H9 (cell line): Measurements from ENCODE around the gene CERS1. TPM values are rescaled to one million over a fixed set of nuclear protein-coding genes. Genes with fewer than 3 reads are reported as not detected.

Experiments
- DNase-seq: peaks from one replicate; pipeline ENCODE4 v3.0.0-alpha.2; 2017
- H2AFZ ChIP-seq: one replicate; pipeline ENCODE4 v1.6.1; 2013; ENCODE audit warnings: mild to moderate bottlenecking, low read length, control low read depth, moderate library complexity
- H2AK5ac ChIP-seq: 2 replicates; pipeline ENCODE4 v1.6.1; 2013; ENCODE audit warnings: low read length, control low read depth, mixed read lengths; ENCODE audit not compliant: insufficient read length
- H2BK120ac ChIP-seq: one replicate; pipeline ENCODE4 v1.6.1; 2013; ENCODE audit warnings: low read depth, mild to moderate bottlenecking, low read length, control low read depth, inconsistent platforms; ENCODE audit not compliant: poor library complexity, severe bottlenecking
- H2BK12ac ChIP-seq: 2 replicates; pipeline ENCODE4 v1.6.1; 2013; ENCODE audit warnings: low read length, control low read depth, mixed read lengths, low read depth; ENCODE audit not compliant: insufficient read length
- H2BK15ac ChIP-seq: 2 replicates; pipeline ENCODE4 v1.6.1; 2013; ENCODE audit warnings: low read depth, low read length, control low read depth
- H2BK20ac ChIP-seq: one replicate; pipeline ENCODE4 v1.6.1; 2013; ENCODE audit warnings: low read depth, mild to moderate bottlenecking, low read length, control low read depth, inconsistent platforms; ENCODE audit not compliant: poor library complexity, severe bottlenecking
- H2BK5ac ChIP-seq: 2 replicates; pipeline ENCODE4 v1.6.1; 2013; ENCODE audit warnings: low read length, control low read depth, mixed read lengths; ENCODE audit not compliant: insufficient read length
- H3K14ac ChIP-seq: 2 replicates; pipeline ENCODE4 v1.6.1; 2013; ENCODE audit warnings: low read length, control low read depth; ENCODE audit not compliant: insufficient read depth
- H3K18ac ChIP-seq: 2 replicates; pipeline ENCODE4 v1.6.1; 2013; ENCODE audit warnings: low read depth, mild to moderate bottlenecking, mixed read lengths, low read length, control low read depth; ENCODE audit not compliant: insufficient read length
- H3K23ac ChIP-seq: 2 replicates; pipeline ENCODE4 v1.6.1; 2013; ENCODE audit warnings: low read length, control low read depth, mixed read lengths, low read depth; ENCODE audit not compliant: insufficient read length
- H3K23me2 ChIP-seq: 2 replicates; pipeline ENCODE4 v1.6.1; 2013; ENCODE audit warnings: low read depth, mild to moderate bottlenecking, mixed read lengths, low read length, control low read depth; ENCODE audit not compliant: insufficient read length, poor library complexity, severe bottlenecking
- H3K27ac ChIP-seq: 2 replicates; pipeline ENCODE4 v1.5.1; 2013; ENCODE audit warnings: low read length, control low read depth, mixed read lengths, low read depth; ENCODE audit not compliant: insufficient read length
- H3K27me3 ChIP-seq: 2 replicates; pipeline ENCODE4 v1.6.1; 2013; ENCODE audit warnings: low read length, control low read depth, inconsistent platforms; ENCODE audit not compliant: insufficient read depth
- H3K4ac ChIP-seq: 2 replicates; pipeline ENCODE4 v1.6.1; 2013; ENCODE audit warnings: low read depth, mild to moderate bottlenecking, control low read depth, inconsistent platforms, low read length, moderate library complexity
- H3K4me1 ChIP-seq: 2 replicates; pipeline ENCODE4 v1.6.1; 2013; ENCODE audit warnings: low read length, control low read depth, inconsistent platforms; ENCODE audit not compliant: insufficient read depth
- H3K4me2 ChIP-seq: 2 replicates; pipeline ENCODE4 v1.6.1; 2013; ENCODE audit warnings: low read length, control low read depth, mixed read lengths; ENCODE audit not compliant: insufficient read length, insufficient read depth
- H3K56ac ChIP-seq: 2 replicates; pipeline ENCODE4 v1.6.1; 2013; ENCODE audit warnings: low read depth, mild to moderate bottlenecking, mixed read lengths, low read length, control low read depth; ENCODE audit not compliant: insufficient read length
- H3K79me1 ChIP-seq: 2 replicates; pipeline ENCODE4 v1.6.1; 2013; ENCODE audit warnings: low read depth, mild to moderate bottlenecking, moderate library complexity, low read length, control low read depth, inconsistent platforms; ENCODE audit not compliant: insufficient read depth, poor library complexity, severe bottlenecking
- H3K79me2 ChIP-seq: 2 replicates; pipeline ENCODE4 v1.6.1; 2013; ENCODE audit warnings: low read length, control low read depth, inconsistent platforms; ENCODE audit not compliant: insufficient read depth
- H3K9ac ChIP-seq: 2 replicates; pipeline ENCODE4 v1.6.1; 2013; ENCODE audit warnings: low read length, control low read depth, mixed read lengths; ENCODE audit not compliant: insufficient read length; ENCODE audit errors: extremely low read depth
- H3K9me3 ChIP-seq: one replicate; pipeline ENCODE4 v1.6.1; 2013; ENCODE audit warnings: low read depth, low read length, inconsistent platforms; ENCODE audit not compliant: control insufficient read depth
- H3T11ph ChIP-seq: one replicate; pipeline ENCODE4 v1.6.1; 2013; ENCODE audit warnings: mild to moderate bottlenecking, low read length, control low read depth, inconsistent platforms
- H4K20me1 ChIP-seq: one replicate; pipeline ENCODE4 v1.6.1; 2013; ENCODE audit not compliant: control insufficient read depth, insufficient read length, insufficient read depth
- H4K5ac ChIP-seq: 2 replicates; pipeline ENCODE4 v1.6.1; 2013; ENCODE audit warnings: low read depth, mild to moderate bottlenecking, mixed read lengths, low read length, control low read depth; ENCODE audit not compliant: insufficient read length
- H4K8ac ChIP-seq: replicated peaks from 2 replicates; pipeline ENCODE4 v1.6.1; 2013; ENCODE audit warnings: low read length, control low read depth, mixed read lengths, low read depth; ENCODE audit not compliant: insufficient read length
- H4K91ac ChIP-seq: 2 replicates; pipeline ENCODE4 v1.6.1; 2013; ENCODE audit warnings: low read depth, mild to moderate bottlenecking, moderate library complexity, mixed read lengths, low read length, control low read depth; ENCODE audit not compliant: insufficient read length
- H3K27ac Mint-ChIP-seq, 3 experiments: 2 replicates in 2 of 3; 3 replicates in 1 of 3; pipeline ENCODE4 v1.8.0; 2020 to 2021; ENCODE audit warnings: mixed read lengths in 3 of 3, mild to moderate bottlenecking in 1 of 3, moderate library complexity in 1 of 3
- H3K27me3 Mint-ChIP-seq: 2 replicates; pipeline ENCODE4 v1.8.0; 2021; ENCODE audit warnings: low read depth, mild to moderate bottlenecking, moderate library complexity, mixed read lengths
- H3K36me3 Mint-ChIP-seq, 3 experiments: 2 replicates in 2 of 3; 3 replicates in 1 of 3; pipeline ENCODE4 v1.8.0; 2020 to 2021; ENCODE audit warnings: low read depth in 3 of 3, mixed read lengths in 3 of 3; ENCODE audit not compliant: insufficient read depth in 1 of 3
- H3K4me1 Mint-ChIP-seq, 2 experiments: 2 replicates each; pipeline ENCODE4 v1.8.0; 2020; ENCODE audit warnings: mixed read lengths in 2 of 2
- H3K4me3 Mint-ChIP-seq, 2 experiments: 2 replicates in 1 of 2; 3 replicates in 1 of 2; pipeline ENCODE4 v1.8.0; 2020 to 2021; ENCODE audit warnings: mild to moderate bottlenecking in 2 of 2, mixed read lengths in 2 of 2, moderate library complexity in 1 of 2
- H3K9me3 Mint-ChIP-seq, 2 experiments: 2 replicates in 1 of 2; 3 replicates in 1 of 2; pipeline ENCODE4 v1.8.0; 2020; ENCODE audit warnings: mild to moderate bottlenecking in 2 of 2, mixed read lengths in 2 of 2, moderate library complexity in 1 of 2
- WGBS: extraction: QIAGEN DNeasy Blood & Tissue Kit; methylation state at CpG from one replicate; pipeline ENCODE4 v1.1.7; 2013; ENCODE audit warnings: missing lambda C conversion rate, low lambda C conversion rate, mixed read lengths; ENCODE audit not compliant: insufficient read length; ENCODE audit errors: extremely low coverage; 5-methylcytosine and 5-hydroxymethylcytosine counted together
- total RNA-seq: library from RNA; stranded (reverse); gene quantifications from 2 replicates; pipeline ENCODE4 v1.2.1, GENCODE V29; 2021
- TF ChIP-seq, protein P1 (sequence below): fragments of 200-600 bp; sonication (generic); conservative IDR thresholded peaks from 3 replicates; pipeline ENCODE4 v1.8.0; 2021; ENCODE audit warnings: antibody characterized with exemption, mild to moderate bottlenecking

Gene CERS1
- total RNA-seq, 1 experiment from 2014 or later, result 19.3 TPM

DNA sequence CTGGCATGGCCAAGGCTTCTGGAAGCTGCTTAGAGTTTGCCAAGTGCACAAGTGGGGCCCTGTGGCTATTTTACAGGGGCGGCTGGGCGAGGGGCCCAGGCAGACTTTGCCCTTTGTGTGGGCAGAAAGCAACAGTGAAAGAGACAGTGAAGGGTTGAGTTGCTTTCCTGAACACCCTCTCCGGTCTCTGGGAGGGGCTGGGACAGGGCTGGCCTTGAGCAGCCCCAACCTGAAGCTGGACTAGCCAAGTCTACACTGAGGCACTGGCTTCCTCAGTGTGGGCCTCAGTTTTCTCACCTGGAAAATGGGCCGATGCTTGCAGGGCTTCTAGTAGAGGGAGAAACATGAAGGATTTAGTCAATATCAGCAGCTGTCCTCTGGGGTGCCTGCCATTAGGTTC is 47.5 kb upstream of the CERS1 start:
- Mint-ChIP-seq H3K9me3 (peaks cover 0 to 2% of the 10 kb centered on the region in 2 experiments; a peak in 1 of 5 replicates), H3K36me3 (peaks cover 0 to 6% (median 4%) of the 10 kb centered on the region in 3 experiments; a peak in 5 of 7 replicates), H3K4me1 (peaks cover 11 to 29% of the 10 kb centered on the region in 2 experiments), H3K27ac (no peak overlapping the region), H3K27me3 (peaks cover 54% of the 10 kb centered on the region), H3K4me3 (no peak overlapping the region)
- no peak overlapping the region for H3K9ac ChIP-seq
- H4K91ac ChIP-seq, result no peak overlapping the region
- H3K23ac ChIP-seq, result no peak overlapping the region
- no peak overlapping the region for H4K8ac ChIP-seq
- no peak overlapping the region for H2AK5ac ChIP-seq
- no peak overlapping the region for H2BK5ac ChIP-seq
- H3K9me3 ChIP-seq, result no peaks in the 10 kb centered on the region
- H3K4me2 ChIP-seq, result no peak overlapping the region
- H2AFZ ChIP-seq, result no peak overlapping the region
- no peak overlapping the region for H3K4ac ChIP-seq
- H3K23me2 ChIP-seq, result peaks cover 7% of the 10 kb centered on the region
- no peak overlapping the region for H2BK12ac ChIP-seq
- no peak overlapping the region for H2BK120ac ChIP-seq
- H2BK20ac ChIP-seq, result no peak overlapping the region
- H3K4me1 ChIP-seq, result no peaks in the 10 kb centered on the region
- no peak overlapping the region for H3K18ac ChIP-seq
- H3K79me2 ChIP-seq, result no peaks in the 10 kb centered on the region
- no peak overlapping the region for H4K5ac ChIP-seq
- no peak overlapping the region for H2BK15ac ChIP-seq
- WGBS, result no CpG with 5 or more reads among the region's 4 CpGs
- no peak overlapping the region for H3K27ac ChIP-seq
- H3T11ph ChIP-seq, result no peak overlapping the region
- no peak overlapping the region for H3K14ac ChIP-seq
- H3K56ac ChIP-seq, result no peak overlapping the region
- H3K79me1 ChIP-seq, result no peaks in the 10 kb centered on the region
- no peaks in the 10 kb centered on the region for H3K27me3 ChIP-seq
- no peaks in the 10 kb centered on the region for H4K20me1 ChIP-seq
- TF ChIP-seq, protein P1, sequence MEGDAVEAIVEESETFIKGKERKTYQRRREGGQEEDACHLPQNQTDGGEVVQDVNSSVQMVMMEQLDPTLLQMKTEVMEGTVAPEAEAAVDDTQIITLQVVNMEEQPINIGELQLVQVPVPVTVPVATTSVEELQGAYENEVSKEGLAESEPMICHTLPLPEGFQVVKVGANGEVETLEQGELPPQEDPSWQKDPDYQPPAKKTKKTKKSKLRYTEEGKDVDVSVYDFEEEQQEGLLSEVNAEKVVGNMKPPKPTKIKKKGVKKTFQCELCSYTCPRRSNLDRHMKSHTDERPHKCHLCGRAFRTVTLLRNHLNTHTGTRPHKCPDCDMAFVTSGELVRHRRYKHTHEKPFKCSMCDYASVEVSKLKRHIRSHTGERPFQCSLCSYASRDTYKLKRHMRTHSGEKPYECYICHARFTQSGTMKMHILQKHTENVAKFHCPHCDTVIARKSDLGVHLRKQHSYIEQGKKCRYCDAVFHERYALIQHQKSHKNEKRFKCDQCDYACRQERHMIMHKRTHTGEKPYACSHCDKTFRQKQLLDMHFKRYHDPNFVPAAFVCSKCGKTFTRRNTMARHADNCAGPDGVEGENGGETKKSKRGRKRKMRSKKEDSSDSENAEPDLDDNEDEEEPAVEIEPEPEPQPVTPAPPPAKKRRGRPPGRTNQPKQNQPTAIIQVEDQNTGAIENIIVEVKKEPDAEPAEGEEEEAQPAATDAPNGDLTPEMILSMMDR, result no peak
- no peak for DNase-seq
